ENCODE results near the gene ARHGEF39. TPM values are rescaled to one million over a fixed set of nuclear protein-coding genes. Genes with fewer than 3 reads are reported as not detected.
A peak's percentile ranks its signal among the peaks of the same experiment; 100 is the strongest.

ARHGEF39 gene
- total and polyA plus RNA-seq, 11 donors = 0.11 to 1.2 (median 0.27) TPM

GRCh38 chr9:35656348-35656747, 8.6 kb downstream of the ARHGEF39 start:
- Histone ChIP-seq H3K36me3 (peaks cover 0 to 17% (median 15%) of the 10 kb centered on the region in 9 donors), H3K27me3 (no peaks in the 10 kb centered on the region), H3K4me3 (no peak overlapping the region), H3K9me3 (no peaks in the 10 kb centered on the region), H3K27ac (peak overlapping the region in 2 of 12 donors; percentile 96 to 99), H3K4me1 (peaks cover 0 to 48% (median 24%) of the 10 kb centered on the region in 12 donors)
- intact Hi-C loops (cut with DNase I) = loop anchor here in 7 of 10 donors (5.0 to 10.0 kb wide), 10 partner anchors 36 to 228 kb away; partner anchors contain the start of genes FAM221B (in 2 of the 7), GBA2 (in 2 of the 7), RGP1 (in 2 of the 7) and SPAG8 (in 2 of the 7)
- no peak for TF ChIP-seq POLR2A (IDR thresholded peaks at IDR 0.05)
- no peak for ATAC-seq
- DNase-seq = no peak
- 84 to 87% (median 85%) methylated on average over 17 of the region's 17 CpGs for WGBS, 4 donors

GRCh38 chr9:35653611-35654010, 11.4 kb downstream of the ARHGEF39 start:
- ATAC-seq = no peak
- Histone ChIP-seq H3K27ac (no peak overlapping the region), H3K27me3 (no peaks in the 10 kb centered on the region), H3K36me3 (no peaks in the 10 kb centered on the region), H3K4me3 (no peak overlapping the region), H3K4me1 (peaks cover 0 to 42% (median 3%) of the 10 kb centered on the region in 12 donors), H3K9me3 (no peaks in the 10 kb centered on the region)
- TF ChIP-seq POLR2A (IDR thresholded peaks at IDR 0.05) (no peak), CTCF (IDR thresholded peaks at IDR 0.05) (no peak)
- 88 to 94% (median 93%) methylated on average over 2 of the region's 2 CpGs for WGBS, 4 donors
- intact Hi-C loops (cut with DNase I) = loop anchor here in 5 of 10 donors (10.0 kb wide), 4 partner anchors 49 to 231 kb away; partner anchors contain the start of genes TESK1 (in 2 of the 5), FAM221B (in 1 of the 5), HINT2 (in 1 of the 5) and SPAG8 (in 1 of the 5)
- DNase-seq = no peak

- Histone ChIP-seq H3K36me3 (no peaks in the 10 kb centered on the region), H3K9me3 (no peaks in the 10 kb centered on the region), H3K4me3 (no peak overlapping the region), H3K27ac (peak overlapping the region in 1 of 12 donors; percentile 73), H3K4me1 (peaks cover 0 to 50% (median 3%) of the 10 kb centered on the region in 12 donors), H3K27me3 (no peaks in the 10 kb centered on the region)
- no peak for ATAC-seq
- TF ChIP-seq CTCF (IDR thresholded peaks at IDR 0.05) (no peak), POLR2A (IDR thresholded peaks at IDR 0.05) (no peak)
- WGBS, 4 donors = 91 to 93% (median 93%) methylated on average over 8 of the region's 8 CpGs
- intact Hi-C loops (cut with DNase I) = loop anchor here in 5 of 10 donors (10.0 kb wide), 4 partner anchors 48 to 232 kb away; partner anchors contain the start of genes TESK1 (in 2 of the 5), FAM221B (in 1 of the 5), HINT2 (in 1 of the 5) and SPAG8 (in 1 of the 5)
- no peak for DNase-seq
Measured at GRCh38 chr9:35652829-35653209, 12.2 kb downstream of the ARHGEF39 start.

GRCh38 chr9:35651956-35652828, 12.8 kb downstream of the ARHGEF39 start:
- no peak for ATAC-seq
- no peaks in the 10 kb centered on the region for H3K27me3 ChIP-seq
- no peak for DNase-seq
- intact Hi-C loops (cut with DNase I) = loop anchor here in 5 of 10 donors (10.0 kb wide), 4 partner anchors 47 to 233 kb away; partner anchors contain the start of genes TESK1 (in 2 of the 5), FAM221B (in 1 of the 5), HINT2 (in 1 of the 5) and SPAG8 (in 1 of the 5)
- H3K36me3 ChIP-seq = no peaks in the 10 kb centered on the region
- H3K27ac ChIP-seq = peak overlapping the region in 1 of 12 donors; percentile 73
- no peak overlapping the region for H3K4me3 ChIP-seq
- TF ChIP-seq CTCF (IDR thresholded peaks at IDR 0.05) (no peak), POLR2A (IDR thresholded peaks at IDR 0.05) (no peak)
- no peaks in the 10 kb centered on the region for H3K9me3 ChIP-seq
- WGBS, 4 donors = 77 to 86% (median 84%) methylated on average over 7 of the region's 7 CpGs
- H3K4me1 ChIP-seq = peaks cover 0 to 50% (median 6%) of the 10 kb centered on the region in 12 donors
